HEK293T (cell line): ENCODE results near the gene ITGB1.

Experiments used
- CTBP1 ChIP-seq: fragments of 450-650 bp; IDR thresholded peaks from 2 replicates; pipeline ENCODE4 v1.6.1; 2016; ENCODE audit warnings: borderline replicate concordance
- FOXM1 ChIP-seq: fragments of 450-650 bp; IDR thresholded peaks from 2 replicates; pipeline ENCODE4 v1.6.1; 2017; ENCODE audit warnings: mild to moderate bottlenecking, borderline replicate concordance
- NFRKB ChIP-seq: fragments of 450-650 bp; IDR thresholded peaks from 2 replicates; pipeline ENCODE4 v1.6.1; 2016; ENCODE audit warnings: mild to moderate bottlenecking, moderate library complexity
- SUZ12 ChIP-seq: fragments of 450-650 bp; IDR thresholded peaks from 2 replicates; pipeline ENCODE4 v1.6.1; 2016; ENCODE audit warnings: mild to moderate bottlenecking

DNA sequence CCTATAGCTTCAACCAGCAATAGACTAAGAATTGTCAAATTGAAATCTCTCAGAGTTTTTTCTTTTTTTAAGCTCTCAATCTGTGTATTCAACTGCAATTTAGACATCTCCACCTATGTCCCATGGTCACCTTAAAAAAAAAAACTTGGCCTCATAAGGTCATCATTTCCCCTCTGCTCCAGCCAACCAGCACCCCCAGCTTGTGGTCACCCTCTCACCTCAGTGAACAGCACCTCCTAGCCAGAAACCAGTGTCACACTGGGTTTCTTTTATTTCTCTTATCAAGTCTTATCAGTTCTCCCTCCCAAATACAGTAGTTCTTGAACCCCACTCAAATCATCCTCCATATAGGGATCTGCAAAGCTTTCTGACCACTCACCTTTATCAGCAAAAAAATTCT lies 4.0 kb downstream of the ITGB1 start:
- TF ChIP-seq FOXM1 = no peak
- TF ChIP-seq NFRKB = no peak
- no peak for TF ChIP-seq SUZ12
- TF ChIP-seq CTBP1 = no peak
